Dermis blood vessel endothelial cell (primary cell): Measurements from ENCODE around the gene EIPR1. TPM values are rescaled to one million over a fixed set of nuclear protein-coding genes. Genes with fewer than 3 reads are reported as not detected.

ENCODE experiments used
- DNase-seq: peaks from one replicate; pipeline ENCODE4 v3.0.0; 2010
- total RNA-seq: library from RNA; depleted of rRNA; stranded (reverse); fragments of >200 nt; gene quantifications from 2 replicates; pipeline ENCODE4 v1.2.3, GENCODE V29; 2014

The EIPR1 gene
- total RNA-seq, 1 donor from 2014 or later, result 39.3 TPM

DNA sequence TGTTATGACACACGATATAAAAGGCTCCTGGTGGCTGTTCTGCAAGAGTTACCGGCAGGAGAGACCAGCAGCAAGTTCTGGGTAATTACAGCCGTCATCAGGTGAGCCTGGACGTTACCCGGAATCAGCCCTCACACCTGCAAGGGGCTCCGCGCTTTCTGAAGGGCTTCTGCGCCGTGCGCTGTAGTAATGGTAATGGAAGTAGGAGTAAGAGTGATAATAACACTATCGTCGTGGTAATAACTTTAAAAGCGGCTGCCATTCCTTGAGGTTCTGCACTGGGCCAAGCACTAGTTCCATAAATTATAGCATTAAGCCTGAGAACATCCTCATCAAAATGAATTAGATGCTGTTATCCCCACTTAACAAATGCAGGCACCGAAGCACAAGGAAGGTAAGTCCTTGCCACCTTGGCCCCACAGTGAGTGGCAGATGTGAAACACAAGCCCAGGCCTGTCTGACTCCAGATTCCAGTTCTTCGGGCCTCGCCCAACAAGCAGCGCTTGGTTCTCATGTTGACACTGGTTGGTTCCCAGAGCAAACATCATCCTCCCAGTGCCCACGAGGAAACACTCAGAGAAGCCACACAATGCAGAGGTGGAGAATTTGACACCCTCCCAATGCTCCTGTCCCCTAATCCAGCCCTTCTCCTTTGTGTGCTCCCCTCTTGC, 205.2 kb downstream of the EIPR1 start:
- no peak for DNase-seq

DNA sequence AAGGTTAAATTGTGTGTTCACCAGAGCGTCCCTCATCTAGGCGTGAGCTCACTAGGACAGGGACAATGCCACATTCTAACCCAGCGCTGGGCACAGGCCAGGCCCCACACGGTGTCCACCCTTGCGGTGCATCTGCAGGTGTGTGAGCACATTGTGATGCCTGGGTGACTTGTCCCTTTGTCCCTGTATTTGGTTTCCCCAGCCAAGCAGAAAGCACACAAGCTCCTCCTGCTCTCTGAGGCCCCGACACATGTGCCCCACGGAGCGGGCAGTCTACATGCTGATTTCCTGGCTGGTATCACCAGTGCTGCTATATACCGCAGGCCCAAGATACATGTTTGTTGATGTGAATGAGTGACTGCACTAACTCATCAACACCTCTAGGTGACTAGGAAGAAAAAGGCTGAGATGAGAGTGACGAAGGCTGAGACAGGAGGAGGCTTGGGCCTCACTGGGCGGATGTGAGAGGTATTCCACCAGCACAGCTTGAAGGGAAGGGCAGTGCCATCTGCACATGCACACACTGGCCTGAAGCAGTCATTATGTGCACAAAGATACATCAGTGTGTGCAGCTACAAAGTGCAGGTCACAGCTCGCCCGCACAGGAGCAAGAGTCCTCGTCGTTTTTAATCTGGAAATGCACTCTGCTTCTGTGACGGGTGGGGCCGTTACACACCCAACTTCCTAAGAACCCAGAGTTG, 205.9 kb downstream of the EIPR1 start:
- no peak for DNase-seq

DNA sequence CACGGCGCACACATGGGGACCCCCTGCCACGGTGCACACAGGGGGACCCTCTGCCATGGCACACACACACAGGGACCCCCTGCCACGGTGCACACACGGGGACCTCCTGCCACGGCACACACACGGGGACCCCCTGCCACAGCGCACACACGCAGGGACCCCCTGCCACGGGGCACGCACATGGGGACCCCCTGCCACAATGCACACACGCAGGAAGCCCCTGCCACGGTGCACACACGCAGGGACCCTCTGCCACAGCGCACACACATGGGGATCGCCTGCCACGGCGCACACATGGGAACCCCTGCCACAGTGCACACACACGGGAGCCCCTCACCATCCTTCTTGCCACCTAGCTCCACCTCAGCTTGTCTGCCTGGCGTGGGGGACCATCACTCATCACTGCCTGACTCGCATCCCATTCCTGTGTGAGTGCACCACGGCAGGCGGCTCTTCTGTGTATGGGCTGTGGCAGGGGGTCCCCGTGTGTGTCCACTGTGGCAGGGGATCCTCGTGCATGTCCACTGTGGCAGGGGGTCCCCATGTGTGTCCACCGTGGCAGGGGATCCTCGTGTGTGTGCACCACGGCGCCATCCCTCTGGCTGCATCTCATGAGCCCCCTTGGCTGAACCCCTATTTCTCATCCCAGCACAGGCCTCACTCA, 206.7 kb downstream of the EIPR1 start:
- no peak for DNase-seq

DNA sequence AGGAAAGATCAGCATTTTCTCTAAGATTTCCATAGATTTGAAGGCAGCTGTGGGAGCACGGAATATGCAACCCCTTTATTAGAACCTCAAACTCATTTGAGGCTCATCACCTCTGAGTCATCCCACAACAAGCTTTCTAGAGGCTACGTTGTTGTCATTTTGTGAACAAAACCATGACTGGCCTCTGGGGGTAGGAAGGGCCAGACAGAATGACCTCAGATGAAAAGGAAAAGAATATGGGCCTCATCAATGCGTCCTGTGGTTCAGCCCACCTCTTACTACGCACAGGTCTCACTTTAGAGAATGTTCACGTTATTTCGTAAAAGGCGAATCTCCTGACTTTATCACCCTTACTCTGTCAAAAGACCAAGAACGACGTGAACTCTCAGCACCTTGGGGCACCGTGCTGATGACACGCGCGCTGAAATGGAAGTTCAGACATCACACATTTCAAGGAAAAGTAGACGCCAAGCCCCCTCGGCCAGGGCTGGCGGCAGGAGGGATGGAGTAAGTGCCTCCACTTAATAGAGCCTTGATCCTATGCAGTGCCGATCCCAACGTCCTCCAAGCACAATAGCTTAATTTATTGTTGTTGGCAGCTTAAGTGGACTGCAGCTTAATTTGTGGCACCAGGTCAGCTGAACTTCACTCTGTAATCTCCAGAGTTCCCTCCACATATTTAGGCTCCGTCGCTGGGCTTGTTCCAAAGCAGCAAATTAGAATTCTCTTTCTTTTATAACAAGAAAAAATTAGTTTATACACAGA, 208.3 kb downstream of the EIPR1 start:
- DNase-seq, result peak; percentile 28

DNA sequence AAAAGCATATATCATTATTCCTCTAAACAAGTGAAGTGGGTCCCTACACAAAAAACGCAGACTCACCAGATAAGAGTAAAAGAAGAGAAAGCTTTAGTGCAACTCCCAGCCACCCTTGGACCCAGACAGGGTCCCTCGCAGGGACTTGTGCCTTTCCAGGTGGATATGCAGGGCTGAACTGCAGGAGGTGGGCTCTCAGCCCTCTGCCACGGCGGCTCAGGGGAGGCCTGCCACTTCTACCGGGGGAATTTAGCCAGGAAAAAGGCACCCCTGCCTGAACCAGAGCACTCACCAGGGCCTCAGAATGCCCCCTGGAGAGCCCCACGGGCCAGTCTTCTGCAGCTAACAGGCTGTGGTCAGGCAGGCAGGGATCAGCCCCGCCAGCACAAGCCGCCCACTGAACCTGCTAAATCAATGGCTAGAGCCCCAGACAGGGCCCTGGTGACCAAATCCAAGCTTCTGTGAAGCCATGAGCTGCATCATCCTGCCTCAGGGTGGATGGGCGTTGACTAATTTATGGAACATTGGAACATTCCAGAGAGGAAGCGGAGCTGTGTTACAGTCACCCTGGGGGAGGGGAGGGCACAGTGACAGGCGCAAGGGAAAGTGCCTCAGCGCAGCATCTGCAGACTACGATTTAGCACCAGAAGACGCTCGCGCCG, 209.3 kb downstream of the EIPR1 start:
- DNase-seq, result peak; percentile 33

DNA sequence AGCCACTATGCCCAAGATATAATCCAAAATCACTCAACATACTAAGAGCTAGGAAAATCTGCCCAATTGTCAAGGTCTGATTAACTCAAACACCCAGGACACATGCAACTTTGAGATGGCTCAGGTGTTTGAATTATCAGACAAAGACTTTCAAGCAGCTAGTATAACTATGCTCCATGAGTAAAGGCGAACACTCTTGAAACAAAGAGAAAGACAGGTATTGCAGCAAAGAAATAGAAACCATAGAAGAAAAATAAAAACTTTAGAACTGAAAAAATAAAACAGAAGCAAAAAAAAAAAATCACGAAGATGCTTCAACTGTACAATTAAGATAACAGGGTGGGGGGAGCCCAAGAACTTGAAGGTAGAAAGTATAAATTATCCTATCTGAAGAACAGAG, 214.2 kb downstream of the EIPR1 start:
- DNase-seq, result no peak

DNA sequence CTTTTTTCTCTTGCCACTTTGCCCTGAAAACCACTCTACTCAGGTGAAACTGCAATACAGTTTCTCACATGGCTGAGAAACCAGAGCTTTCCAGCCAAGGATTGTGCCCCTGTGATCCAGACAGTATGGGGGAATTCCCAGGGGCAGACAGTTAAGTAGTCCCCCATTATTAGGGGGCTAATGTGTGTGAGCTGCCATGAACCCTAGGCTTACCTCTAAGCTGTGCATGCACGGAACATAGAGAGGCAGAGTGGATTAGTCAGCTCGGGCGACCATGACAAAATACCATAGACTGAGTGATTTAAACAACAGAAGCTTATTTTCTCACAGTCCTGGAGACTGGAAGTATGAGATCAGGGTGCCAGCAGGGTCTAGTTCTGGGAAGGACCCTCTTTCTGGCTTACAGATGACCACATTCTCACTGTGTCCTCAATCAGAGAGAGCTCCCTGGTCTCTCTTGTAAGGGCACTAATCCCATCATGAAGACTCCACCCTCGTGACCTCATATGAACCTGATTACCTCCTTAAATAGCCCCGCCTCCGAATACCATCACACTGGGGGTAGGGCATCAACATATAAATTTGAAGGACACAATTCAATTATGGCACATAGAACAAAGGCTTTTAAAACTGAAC, 215.1 kb downstream of the EIPR1 start:
- no peak for DNase-seq

DNA sequence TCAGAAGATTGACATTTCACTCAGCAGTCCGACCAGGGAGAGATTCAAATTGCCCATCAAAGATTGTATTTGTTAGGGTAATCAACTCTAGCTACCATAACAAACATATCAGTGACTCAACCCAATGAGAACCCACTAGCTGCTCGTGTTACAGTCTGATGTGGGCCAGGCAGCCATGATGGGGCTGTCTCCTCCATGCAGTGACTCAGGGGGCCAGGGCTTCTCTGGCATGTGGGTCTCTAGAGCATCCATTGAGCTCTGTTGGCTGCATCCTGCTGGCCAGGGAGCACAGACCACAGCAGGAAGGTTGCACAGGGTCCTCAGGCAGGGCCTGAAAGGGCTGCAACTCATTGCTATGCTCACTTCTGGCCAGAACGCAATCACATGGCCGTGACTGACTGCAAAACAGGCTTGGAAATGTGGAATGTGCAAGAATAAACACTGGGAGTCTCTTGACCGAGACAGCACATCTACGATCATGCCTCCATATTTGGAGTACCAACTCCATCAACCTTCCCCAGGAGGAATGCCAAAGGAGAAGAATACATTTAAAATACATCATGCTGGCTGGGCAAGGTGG, 216.8 kb downstream of the EIPR1 start:
- no peak for DNase-seq

DNA sequence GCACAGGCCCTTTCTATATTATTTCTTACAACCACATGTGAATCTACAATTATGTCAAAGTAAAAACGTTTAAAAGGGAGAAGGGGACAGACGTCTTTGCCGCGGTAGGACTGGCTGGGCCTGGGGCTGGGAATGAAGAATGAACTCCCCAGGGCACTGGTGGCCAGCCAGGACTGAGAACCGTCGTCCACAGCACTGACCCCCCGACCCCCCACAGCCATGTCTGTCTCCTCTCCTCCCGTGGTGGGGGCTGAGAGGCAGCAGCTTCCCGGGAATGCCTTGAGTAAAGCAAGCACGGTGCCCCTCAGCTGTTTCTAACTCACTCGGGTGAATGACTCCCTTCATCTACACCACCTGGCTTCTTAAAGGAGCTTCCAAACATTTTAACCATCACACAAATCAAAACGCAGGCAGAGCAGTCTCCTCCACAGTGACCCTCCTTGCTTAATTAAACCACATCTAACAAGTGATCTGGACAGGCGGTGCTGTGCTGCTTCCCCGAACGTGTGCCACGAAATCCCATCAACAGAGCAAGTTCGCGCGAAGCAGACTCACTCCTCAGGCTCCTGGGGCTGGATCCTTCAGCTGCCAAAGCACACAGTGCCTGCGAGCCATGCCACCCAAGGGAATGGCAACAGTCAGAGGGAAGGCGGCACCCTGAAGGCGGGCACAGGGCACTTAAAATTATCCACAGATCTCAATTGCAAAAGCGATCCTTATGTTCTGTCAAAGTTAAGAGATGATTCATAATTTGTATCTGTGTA, 217.7 kb downstream of the EIPR1 start:
- DNase-seq, result no peak

DNA sequence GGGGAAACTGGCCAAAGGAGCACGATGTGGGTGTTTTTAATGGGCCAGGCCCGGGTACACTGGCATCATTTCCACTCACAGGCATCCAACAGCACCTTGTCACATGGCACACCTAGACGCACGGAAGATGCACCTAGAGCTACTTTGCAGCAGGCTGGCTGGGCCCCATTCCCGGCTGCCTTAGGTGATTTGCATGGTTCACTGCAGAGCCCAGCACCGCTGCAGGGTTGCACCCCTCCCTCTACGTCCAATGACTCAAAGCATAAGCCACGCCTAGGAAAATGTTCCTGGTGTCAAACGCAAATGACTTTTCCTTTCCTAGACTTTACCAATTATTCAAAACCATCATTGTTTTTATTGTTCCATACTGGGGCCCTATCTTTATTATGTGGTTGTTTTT, 222.9 kb downstream of the EIPR1 start:
- peak; percentile 31 for DNase-seq

DNA sequence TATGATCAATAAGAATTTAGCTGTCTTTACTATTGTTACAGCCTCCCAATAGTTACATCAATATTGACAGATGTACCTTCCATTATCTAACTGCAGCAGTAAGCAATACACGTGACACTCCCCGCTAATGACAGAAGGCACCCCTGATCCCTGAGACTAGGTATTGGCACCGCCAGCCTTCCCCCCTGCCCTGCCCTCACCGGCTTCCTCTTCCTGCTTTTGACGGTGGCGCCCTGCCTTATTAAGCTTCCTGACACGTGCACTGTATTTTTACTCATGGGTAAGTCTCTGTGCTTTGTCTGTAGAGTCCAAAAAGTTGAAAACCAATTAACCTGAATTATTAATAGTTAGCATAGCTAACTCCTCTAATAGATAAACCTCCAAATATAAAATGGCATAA, 223.5 kb downstream of the EIPR1 start:
- peak; percentile 20 for DNase-seq

DNA sequence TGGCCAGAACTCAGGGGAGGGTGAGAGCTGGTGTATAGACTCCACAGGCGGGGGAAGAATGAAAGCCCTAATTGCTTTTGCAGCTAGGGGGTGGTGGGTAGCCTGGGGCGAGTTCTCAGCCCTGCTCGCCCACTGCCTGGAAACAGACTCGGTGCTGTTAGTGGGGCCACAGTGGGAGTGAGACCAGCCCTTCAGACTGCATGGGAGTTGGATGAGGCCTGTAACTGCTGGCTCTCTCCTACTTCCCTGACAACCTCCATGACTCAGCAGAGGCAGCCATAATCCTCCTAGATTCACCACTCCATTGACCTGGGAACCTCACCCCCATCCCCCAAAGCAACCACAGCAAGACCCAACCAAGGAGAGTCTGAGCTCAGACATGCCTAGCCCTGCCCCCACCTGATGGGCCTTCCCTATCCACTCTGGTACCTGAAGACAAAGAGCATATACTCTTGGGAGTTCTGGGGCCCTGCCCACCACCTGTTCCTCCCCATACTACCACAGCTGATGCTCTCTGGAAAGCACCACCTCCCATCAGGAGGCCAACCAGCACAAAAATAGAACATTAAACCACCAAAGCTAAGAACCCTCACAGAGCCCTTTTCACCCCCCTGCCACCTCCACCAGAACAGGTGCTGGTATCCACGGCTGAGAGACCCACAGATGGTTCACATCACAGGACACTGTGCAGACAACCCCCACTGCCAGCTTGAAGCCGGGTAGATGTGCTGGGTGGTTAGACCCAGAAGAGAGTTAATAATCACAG, 226.3 kb downstream of the EIPR1 start:
- DNase-seq, result no peak

DNA sequence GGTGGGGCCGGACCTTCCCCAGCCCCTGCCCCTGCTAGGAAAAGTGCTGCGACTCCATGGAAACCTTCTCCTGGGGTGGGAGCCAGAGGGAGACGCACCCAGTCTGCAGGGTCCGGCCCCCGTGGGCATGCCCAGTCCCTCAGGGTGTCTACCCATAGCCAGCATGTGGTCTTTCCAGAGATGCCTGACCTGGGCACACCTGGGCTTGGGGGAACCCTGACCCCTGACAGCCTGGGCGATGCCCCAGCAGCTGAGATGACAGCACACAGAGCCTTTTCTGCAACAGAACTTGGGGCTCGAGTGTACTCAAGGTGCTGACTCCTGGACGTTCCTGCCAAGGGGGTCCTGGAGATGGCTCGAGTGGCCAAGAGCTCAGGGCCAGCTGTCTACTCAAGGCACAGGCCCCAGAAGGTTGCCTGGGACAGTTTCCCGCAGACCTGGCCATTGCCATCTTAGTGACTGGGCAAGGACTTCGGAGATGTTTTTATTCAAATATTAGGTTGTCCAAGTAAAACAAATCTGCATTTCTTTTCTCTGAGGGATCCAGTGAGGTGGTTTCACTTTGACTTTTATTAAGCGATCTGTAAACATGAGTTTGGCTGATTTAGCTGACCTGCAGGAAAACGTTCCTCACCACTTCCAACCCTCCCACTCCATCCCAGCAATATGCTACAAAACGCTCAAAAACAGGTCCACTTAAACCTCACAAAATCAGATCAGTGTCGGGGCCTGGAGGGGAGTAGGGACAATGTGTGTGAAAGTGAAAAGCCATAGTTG, 228.0 kb downstream of the EIPR1 start:
- DNase-seq, result no peak

DNA sequence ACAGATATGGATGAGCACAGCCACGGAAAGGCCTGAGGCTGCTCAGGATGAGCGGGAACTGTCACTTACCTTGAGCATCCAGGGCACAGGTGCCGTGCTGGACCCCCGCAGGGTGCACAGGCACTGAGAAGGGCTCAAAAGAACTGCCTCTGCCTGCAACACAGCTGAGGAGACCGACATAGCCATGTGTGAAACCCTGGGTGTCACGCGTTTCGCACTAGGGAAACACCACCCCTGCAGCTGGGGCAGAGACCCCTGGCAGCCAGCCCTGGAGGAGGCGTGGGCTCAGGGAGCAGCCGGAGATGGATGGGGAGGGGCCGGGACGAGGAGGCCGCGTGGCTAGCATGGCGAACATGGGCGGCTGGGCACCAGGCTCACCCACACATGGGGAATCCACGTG, 228.9 kb downstream of the EIPR1 start:
- DNase-seq, result no peak

DNA sequence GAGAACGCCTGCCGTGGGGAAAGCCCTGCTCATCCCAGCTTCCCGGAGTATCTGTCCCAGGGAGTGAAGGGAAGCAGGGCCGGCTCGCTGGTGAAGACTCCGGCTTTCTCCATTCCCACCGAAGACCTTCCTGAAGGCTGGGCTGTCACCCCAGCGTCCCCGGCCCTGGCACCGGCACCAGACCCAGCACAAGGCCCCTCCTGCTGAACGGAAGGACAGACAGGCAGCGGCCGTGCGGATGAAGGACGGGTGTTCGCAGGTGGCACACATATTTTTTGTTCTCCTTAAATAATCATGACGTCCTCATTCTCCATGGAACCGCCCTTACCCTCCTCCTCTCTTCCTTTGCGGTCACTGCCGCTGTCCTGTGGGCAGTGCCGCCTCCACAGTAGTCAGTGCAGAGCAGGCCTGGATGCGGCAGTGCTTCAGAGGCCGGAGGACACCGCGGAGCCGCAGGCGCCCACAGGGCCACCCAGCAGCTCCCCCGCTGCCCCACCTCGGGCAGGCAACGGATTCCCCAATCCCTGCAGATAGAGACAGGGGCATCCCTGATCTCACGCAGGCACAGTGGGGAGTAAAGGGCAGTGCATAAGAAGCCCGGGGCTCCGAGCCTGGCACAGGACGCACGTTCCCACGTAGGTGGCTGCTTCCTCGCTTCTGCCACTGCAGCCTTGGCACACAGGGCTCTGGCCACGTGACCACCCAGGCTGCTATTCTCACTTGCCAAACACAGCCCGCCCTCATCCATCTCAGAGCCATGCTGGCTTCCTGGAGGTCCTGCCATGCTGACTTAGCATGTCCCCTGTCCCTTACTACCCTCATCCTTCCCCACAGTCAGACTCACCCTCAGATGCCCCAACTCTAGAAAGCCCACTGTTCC, 229.7 kb downstream of the EIPR1 start:
- DNase-seq, result no peak

DNA sequence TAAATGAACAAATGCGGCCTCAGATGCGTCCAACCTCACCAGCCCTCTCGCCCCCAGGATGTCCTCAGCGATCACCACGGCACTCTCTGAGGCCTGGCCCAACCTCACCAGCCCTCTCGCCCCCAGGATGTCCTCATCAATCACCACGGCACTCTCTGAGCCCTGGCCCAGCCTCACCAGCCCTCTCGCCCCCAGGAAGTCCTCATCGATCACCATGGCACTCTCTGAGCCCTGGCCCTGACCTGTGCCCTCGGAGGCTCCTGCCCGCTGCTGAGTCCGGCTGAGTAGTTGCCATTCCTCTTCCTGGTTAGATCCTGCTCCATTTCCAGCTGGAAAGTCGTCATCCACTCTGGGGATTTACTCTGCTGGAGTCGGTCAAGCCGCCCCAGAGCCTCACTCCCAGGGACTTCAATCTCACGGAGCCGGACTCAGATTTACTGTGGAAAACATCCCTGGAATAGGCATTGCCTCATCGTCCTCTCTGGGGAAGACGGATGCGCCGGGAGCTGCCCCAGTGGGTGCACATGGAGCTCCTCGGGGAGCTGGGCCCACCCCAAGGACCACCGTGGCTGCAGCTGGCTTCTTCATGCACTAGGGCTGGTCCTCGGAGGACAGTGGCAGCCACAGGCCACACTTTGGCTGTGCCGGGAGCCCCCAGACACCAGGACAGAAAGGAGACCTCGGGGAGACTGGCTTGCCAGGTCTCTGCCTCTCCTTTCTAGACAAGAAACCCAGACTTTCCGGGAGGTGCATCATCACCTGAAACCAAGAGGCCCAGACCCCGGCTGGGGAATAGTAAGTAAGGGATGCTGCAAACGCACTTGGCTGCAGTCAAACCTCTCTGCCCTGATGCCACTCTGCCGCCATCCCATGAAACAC, 230.6 kb downstream of the EIPR1 start:
- no peak for DNase-seq

DNA sequence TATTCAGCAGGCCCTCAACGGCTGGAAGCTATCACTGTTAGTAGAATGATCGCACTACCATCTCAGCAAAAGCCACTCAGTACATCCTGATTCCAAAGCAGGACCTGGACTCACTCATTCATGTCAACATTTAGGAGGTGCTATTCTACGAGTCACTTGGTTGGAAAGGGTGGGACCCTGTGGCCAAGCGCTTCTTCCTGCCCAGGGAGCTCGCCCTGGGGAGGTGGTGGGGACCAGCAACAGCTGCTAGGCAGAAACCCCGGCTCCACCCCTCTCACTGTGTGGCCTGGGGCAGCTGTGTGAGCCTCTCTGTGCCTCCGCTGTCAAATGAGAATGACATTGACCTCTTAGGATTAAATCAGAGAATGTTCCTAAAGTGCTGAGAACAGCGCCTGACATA, 231.4 kb downstream of the EIPR1 start:
- DNase-seq, result no peak
